GM23248 (cell line): Measurements from ENCODE around the gene ESYT3.

Experiments
- EZH2 ChIP-seq: fragments of 200-600 bp; sonication (generic); IDR thresholded peaks from 2 replicates; pipeline ENCODE4 v1.6.1; 2018; ENCODE audit warnings: antibody characterized with exemption, mild to moderate bottlenecking; ENCODE audit not compliant: insufficient read depth, poor library complexity, severe bottlenecking
- EZH2phosphoT487 ChIP-seq: fragments of 200-600 bp; sonication (generic); IDR thresholded peaks from 2 replicates; pipeline ENCODE4 v1.6.1; 2018; ENCODE audit warnings: antibody characterized with exemption, moderate library complexity, mild to moderate bottlenecking, low read depth; ENCODE audit not compliant: insufficient read depth

GRCh38 chr3:138509586-138509985, 75.2 kb downstream of the ESYT3 start:
- no peak for TF ChIP-seq EZH2
- TF ChIP-seq EZH2phosphoT487 = no peak
